Measurements from ENCODE around the gene PRKCI.
"Not testable (repeated sequence)": the region's sequence is repeated elsewhere in the genome, so short reads cannot be mapped to it uniquely, and the experiment has no call there.

PRKCI gene

GRCh38 chr3:170225166-170225565, 2.9 kb downstream of the PRKCI start:
- no peak for DNase-seq (ENCODE audit: low spot score)

DNA sequence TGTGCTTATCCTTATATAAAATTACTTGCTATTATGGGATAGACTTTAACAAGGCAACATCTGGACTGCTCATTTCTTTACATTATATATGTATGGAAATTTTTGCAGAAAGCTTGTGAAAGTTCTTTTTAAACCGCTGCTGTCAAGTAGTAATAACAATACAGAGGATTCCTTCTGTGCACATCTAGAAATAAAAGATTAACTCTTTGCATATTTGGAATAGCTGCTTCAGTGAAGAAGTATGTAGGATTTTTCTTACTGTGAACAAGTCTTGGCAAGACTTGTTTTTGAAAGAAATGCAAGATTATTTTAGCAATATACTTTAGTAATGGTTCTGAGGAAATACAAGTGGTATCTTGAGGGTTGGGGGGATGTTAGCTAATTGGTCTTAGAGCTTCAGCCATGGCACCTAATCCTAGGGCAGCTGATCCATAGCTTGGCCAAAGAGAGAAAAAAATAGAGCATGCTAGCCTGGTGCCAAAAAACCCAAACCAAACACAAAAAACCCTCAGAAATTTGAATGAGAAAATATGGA, 4.3 kb downstream of the PRKCI start:
- DNase-seq (ENCODE audit: low spot score): no peak

- no peak for DNase-seq (ENCODE audit: low spot score)
Observed at GRCh38 chr3:170228093-170228766, 6.0 kb downstream of the PRKCI start.

DNA sequence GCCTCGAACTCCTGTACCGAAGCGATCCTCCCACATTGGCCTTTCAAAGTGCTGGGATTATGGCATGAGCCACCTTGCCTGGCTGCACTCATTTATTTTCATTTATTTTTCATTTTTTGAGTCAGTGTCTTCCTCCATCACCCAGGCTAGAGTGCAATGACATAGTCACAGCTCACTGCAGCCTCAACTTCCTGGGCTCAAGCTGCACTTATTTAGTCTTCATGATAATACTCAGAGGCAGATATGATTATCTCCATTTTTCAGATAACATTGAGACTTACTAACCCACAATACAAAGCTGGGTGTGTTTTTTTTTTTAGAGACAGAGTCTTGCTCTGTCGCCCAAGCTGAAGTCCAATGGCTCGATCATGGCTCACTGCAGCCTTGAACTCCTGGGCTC, 10.0 kb downstream of the PRKCI start:
- DNase-seq (ENCODE audit: low spot score): no peak

DNA sequence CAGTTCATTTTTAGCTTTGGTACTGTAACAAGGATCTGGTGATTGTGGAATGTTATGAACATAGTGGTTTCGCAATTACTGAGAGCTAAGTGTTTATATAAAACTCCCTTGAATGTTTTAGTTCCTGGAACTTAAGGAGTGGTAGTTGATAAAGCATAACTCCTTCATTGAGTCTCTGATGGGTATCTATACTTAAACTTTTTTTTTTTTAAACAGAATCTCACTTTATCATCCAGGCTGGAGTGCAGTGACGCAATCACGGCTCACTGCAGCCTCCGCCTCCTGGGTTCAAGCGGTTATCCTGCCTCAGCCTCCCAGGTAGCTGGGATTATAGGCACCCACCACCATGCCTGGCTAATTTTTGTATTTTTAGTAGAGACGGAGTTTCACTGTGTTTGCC, 11.3 kb downstream of the PRKCI start:
- no peak for DNase-seq (ENCODE audit: low spot score)

DNA sequence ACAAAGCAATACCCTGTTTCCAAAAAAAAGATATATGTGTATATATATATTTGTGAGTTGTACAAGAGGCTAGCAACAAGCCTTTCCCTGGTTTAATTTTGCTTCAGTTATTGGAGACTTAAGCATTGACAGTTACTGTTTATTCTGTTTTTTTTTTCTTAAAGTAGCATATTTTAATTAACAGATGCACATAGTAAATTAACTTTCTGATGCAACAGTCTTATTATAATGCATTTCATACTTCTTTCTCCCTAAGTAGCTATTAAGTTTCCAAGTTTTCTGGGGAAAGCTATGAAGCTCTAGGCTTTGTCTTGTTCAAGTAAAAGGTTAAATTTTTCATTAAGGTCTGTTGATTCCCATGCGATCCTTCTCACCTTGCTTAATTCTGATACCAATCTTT, 17.9 kb downstream of the PRKCI start:
- DNase-seq (ENCODE audit: low spot score): no peak

DNA sequence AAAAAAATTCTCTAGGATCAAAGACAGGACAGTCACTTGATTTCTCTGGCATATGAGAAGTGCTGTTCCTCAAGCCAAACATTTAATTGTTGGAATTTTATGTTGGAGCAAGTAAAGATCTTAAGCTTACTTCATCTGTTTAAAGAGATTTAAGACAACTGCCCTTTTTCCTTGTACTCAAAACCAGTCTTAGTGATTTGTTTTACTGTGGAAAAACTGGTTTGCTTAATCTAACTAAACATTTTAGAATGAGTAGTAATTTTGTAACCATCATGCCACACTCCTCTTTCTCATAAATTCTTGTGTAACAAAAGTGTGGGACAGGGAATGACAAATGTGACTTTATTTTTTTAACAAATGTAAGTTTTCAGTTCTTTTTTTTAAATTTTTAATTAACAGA, 18.4 kb downstream of the PRKCI start:
- no peak for DNase-seq (ENCODE audit: low spot score)

DNA sequence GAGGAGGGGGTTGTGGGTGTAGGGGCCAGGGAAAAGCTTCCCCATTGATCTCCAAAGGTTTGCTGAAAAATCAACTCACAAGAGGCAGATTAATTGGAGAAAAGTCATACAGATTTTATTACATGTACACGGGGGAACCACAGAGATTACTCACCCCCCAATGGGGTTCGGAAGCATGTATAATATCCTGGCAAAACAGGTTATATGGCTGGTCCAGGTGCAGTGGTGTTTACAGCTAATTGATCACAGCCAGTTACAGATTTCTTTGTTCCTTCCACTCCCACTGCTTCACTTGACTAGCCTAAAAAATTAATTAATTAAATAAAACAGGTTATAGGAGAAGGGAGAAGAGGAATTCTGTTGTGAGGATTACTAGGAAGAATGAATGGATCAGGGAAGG, 22.4 kb downstream of the PRKCI start:
- DNase-seq (ENCODE audit: low spot score): no peak

GRCh38 chr3:170247875-170248274, 25.7 kb downstream of the PRKCI start:
- no peak for DNase-seq (ENCODE audit: low spot score)

- DNase-seq (ENCODE audit: low spot score): no peak
Observed at GRCh38 chr3:170256597-170256996, 34.4 kb downstream of the PRKCI start.

DNA sequence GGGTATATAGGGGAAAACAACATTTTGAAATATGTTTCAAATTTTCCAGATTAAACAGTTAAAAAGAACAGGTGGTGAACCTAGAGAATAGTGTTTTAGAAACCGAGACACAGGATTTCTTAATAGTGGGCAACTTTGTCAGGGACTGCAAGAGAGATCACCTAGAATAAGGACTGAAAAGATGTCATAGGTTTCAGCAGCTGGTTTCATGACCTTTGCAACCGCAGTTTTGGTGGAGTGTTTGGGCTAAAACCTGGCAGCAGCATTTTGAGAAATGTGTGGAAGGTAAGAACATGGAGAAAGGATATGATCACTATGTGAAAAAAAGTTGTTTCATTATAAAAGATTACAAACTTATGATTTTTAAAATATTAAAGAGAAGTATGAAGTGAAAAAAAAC, 34.9 kb downstream of the PRKCI start:
- no peak for DNase-seq (ENCODE audit: low spot score)

GRCh38 chr3:170258105-170258487, 35.9 kb downstream of the PRKCI start:
- DNase-seq (ENCODE audit: low spot score): no peak

DNA sequence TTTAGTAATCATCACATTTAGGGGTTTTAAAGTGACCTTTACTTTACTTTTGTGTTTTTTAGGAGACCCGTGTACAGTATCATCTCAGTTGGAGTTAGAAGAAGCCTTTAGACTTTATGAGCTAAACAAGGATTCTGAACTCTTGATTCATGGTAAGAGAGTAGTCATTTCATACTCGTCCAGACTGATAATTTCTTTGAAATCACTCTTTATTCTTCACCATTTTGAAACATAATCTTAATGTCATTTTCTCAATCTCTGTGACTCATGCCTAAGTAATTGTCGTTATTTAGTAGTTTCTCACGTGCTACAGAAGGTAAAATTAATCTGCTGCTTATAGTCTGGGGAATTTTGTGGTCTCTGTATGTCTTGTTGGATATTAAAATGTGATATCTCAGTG, 37.7 kb downstream of the PRKCI start:
- no peak for DNase-seq (ENCODE audit: low spot score)

DNA sequence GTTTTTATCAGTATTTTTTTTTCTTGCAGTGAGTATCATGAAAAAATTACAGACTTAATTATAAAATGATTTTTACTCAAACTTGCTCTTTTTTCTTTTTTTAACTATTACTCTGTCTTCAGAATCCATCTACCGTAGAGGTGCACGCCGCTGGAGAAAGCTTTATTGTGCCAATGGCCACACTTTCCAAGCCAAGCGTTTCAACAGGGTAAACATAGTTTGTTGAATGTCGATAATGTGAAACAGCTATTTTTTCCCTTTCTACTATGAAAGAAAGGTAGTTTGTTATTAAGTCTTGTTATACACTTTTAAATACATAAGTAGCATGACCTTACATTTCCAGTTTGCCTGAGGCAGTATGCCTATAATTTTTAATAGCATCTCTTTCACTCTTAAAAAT, 45.6 kb downstream of the PRKCI start:
- DNase-seq (ENCODE audit: low spot score): no peak

GRCh38 chr3:170269673-170270254, 47.5 kb downstream of the PRKCI start:
- not testable (repeated sequence) for DNase-seq (ENCODE audit: low spot score)

DNA sequence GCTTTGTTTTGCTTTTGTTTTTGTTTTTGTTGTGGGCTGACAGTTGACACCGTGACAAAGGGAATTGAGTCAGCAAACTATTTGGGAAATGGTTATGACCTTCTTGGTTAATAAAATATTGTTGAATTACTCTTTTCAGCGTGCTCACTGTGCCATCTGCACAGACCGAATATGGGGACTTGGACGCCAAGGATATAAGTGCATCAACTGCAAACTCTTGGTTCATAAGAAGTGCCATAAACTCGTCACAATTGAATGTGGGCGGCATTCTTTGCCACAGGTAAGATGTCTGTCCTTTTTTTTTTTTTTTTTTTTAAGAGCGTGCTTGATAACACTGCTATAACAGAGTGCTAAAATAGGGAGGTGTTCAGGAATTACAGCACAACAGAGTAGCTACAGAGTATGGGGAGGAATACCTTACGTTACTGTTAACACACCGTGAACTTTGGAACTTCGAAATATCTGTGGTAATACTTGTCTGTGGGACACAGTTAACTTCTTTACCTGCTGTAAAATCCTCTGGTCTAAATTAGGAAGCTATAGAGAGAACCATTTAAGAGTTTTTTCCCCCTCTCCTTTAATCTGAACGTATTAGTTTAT, 48.2 kb downstream of the PRKCI start:
- DNase-seq (ENCODE audit: low spot score): no peak

- no peak for DNase-seq (ENCODE audit: low spot score)
Observed at GRCh38 chr3:170274641-170275040, 52.4 kb downstream of the PRKCI start.

GRCh38 chr3:170275832-170276231, 53.6 kb downstream of the PRKCI start:
- DNase-seq (ENCODE audit: low spot score): no peak

- not testable (repeated sequence) for DNase-seq (ENCODE audit: low spot score)
Observed at GRCh38 chr3:170277311-170277710, 55.1 kb downstream of the PRKCI start.

DNA sequence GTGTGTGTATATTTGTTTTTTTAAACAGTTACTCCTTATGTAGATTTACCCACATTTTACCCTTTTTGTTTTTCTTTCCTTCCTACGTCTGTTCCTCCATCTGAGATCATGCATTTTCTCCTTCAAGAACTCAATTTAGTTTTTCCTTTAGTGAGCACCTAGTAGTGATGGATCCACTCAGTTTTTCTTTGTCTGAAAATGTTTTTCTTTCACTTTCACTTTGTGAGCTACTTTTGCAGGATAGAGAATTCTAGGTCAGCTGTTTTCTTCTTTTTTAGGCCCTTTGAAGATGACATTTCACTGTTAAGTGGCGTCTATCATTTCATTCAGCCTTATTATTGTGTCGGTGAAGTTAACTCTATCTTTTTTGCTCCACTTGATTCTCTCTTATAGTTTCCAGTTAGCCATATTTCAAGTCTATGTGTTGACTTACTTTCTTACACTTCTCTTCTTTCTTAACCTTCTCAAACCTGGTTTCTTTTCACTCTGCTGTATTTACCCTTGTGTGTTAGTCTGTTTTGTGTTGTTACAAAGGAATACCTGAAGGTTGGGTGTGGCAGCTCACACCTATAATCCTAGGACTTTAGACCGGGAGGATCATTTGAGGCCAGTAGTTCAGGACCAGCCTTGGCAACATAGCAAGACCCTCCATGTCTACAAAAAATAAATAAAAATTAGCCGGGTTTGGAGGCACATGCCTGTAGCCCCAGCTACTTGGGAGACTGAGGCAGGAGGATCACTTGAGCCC, 55.8 kb downstream of the PRKCI start:
- DNase-seq (ENCODE audit: low spot score): no peak

GRCh38 chr3:170278627-170279026, 56.4 kb downstream of the PRKCI start:
- DNase-seq (ENCODE audit: low spot score): no peak

DNA sequence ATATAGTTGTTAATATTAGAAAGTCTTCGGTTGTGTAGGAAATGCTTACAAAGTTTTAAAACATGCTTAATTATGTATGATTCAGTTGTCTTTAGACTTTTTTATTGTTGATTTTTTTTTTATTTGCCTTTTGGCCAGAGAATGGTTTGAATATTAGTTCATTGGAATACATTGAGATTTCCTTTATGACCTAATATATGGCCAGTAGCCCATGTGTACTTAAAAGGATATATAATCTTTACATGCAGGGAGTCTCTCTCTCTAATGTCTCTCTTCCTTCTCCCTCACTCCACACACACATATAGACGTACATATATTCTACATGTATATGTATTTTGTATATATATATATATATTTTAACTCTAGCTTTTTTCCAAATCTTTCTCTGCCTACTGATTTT, 68.0 kb downstream of the PRKCI start:
- DNase-seq (ENCODE audit: low spot score): no peak

DNA sequence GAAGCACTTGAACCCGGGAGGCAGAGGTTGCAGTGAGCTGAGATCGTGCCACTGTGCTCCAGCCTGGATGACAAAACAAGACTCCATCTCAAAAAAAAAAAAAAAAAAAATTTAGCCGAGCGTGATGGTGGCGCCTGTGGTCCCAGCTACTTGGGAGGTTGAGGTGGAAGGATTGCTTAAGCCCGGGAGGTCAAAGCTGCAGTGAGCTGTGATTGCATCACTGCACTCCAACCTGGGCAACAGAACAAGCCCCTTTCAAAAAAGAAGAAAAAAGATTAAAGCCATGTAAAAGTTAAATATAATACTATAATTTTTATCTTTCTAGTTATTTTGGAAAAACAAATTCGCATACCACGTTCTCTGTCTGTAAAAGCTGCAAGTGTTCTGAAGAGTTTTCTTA, 73.4 kb downstream of the PRKCI start:
- DNase-seq (ENCODE audit: low spot score): no peak
